Heart left ventricle (tissue), 16 donors: ENCODE results near the gene GTPBP6. TPM values are rescaled to one million over a fixed set of nuclear protein-coding genes. Genes with fewer than 3 reads are reported as not detected.

ENCODE experiments used
- ATAC-seq, 4 donors: fragments of 200-7000 bp; cut with Tn5 transposase; one replicate each; pipeline ENCODE4 v1.9.1; 2020 to 2022; ENCODE audit warnings: moderate library complexity in 4 of 4, mild to moderate bottlenecking in 3 of 4, moderate number of reproducible peaks in 1 of 4
- DNase-seq, 5 donors: peaks; one replicate each; pipeline ENCODE4 v3.0.0-alpha.2; 2020
- H3K27ac ChIP-seq, 12 donors: fragments of 200-600 bp; sonication (generic) in 4 of 12; one replicate each; pipeline versions ENCODE4 v1.5.0 to v1.8.0; 2016 to 2022; ENCODE audit warnings: mild to moderate bottlenecking in 2 of 12
- H3K27me3 ChIP-seq, 9 donors: fragments of 200-600 bp; sonication (generic) in 2 of 9; one replicate each; pipeline versions ENCODE4 v1.5.1 to v1.8.0; 2016 to 2022; ENCODE audit warnings: mild to moderate bottlenecking in 3 of 9
- H3K36me3 ChIP-seq, 9 donors: fragments of 200-600 bp; sonication (generic) in 2 of 9; one replicate each; pipeline versions ENCODE4 v1.5.0 to v1.8.0; 2018 to 2022; ENCODE audit warnings: mild to moderate bottlenecking in 2 of 9
- H3K4me1 ChIP-seq, 12 donors: fragments of 200-600 bp; sonication (generic) in 4 of 12; one replicate each; pipeline versions ENCODE4 v1.5.0 to v1.8.0; 2016 to 2022; ENCODE audit warnings: mild to moderate bottlenecking in 3 of 12
- H3K4me3 ChIP-seq, 12 donors: fragments of 200-600 bp; sonication (generic) in 4 of 12; one replicate each; pipeline versions ENCODE4 v1.5.0 to v1.8.0; 2017 to 2022; ENCODE audit warnings: mild to moderate bottlenecking in 9 of 12, moderate library complexity in 4 of 12
- H3K9me3 ChIP-seq, 12 donors: fragments of 200-600 bp; sonication (generic) in 4 of 12; one replicate each; pipeline versions ENCODE4 v1.5.0 to v1.8.0; 2016 to 2022; ENCODE audit warnings: mild to moderate bottlenecking in 1 of 12
- CTCF ChIP-seq, 12 donors: fragments of 200-600 bp; sonication (generic) in 4 of 12; IDR thresholded peaks; one replicate each; pipeline versions ENCODE4 v1.5.0 to v1.8.0; 2018 to 2022; ENCODE audit warnings: antibody characterized with exemption in 12 of 12, mild to moderate bottlenecking in 5 of 12
- POLR2A ChIP-seq, 2 donors: fragments of 450-650 bp; IDR thresholded peaks; one replicate each; pipeline ENCODE4 v1.6.1; 2017; ENCODE audit warnings: antibody characterized with exemption in 2 of 2, mild to moderate bottlenecking in 2 of 2, moderate library complexity in 2 of 2
- WGBS, 4 donors: extraction: QIAGEN DNeasy Blood & Tissue Kit in 2 of 4; methylation state at CpG; one replicate each; pipeline versions ENCODE4 v1.1.5 to v1.1.7; 2013 to 2018; 5-methylcytosine and 5-hydroxymethylcytosine counted together
- intact Hi-C, 10 donors: fragments of 100-400 bp; cut with DNase I; formaldehyde crosslinking; loops; one replicate each; pipeline versions ENCODE4 v1.11.1 to v1.14.2; 2022
- polyA plus RNA-seq, 2 donors: library from polyadenylated mRNA; stranded (reverse); fragments of 200-250 nt; gene quantifications; one replicate each; pipeline ENCODE4 v1.2.3, GENCODE V29; 2013
- total RNA-seq, 9 donors: library from RNA; depleted of rRNA in 2 of 9; stranded (reverse); fragments of >200 nt in 2 of 9; fragmentation: NEBNext Ultra II Directional in 3 of 9; extraction: Animal tissue kit (Norgen Biotek cat#: 25700) in 3 of 9; gene quantifications; one replicate each; pipeline versions ENCODE4 v1.1.0 to v1.2.4, GENCODE V29; 2016 to 2023
- donor health status: ischemic (EF 13 %, LVEDD 7.1; RV severe dilation, severe dysfunction).
- donor health status: healthy with polysubstance abuse.
- donor health status: DM: no; HTN: yes; CAD: no.
- donor health status: DM: no; HTN: no; CAD: no.
- donor health status: ischemic (EF 25% LVEDD 6.9; RV normal size, moderate dysfunction).
- donor health status: ischemic (EF 25% LVEDD 5.7; RV mildly dilated, moderate dysfunction).
- donor health status: healthy.
- donor health status: DM: yes; HTN: yes; CAD: no.
- donor health status: ischemic (EF 35%, LVEDD 5.7; RV mildly dilated, moderate dysfunction).
- donor health status: nonischemic (EF 11% LVEDD 7.7; RV severe dilation, severe dysfunction).
- donor health status: DM: yes; HTN: yes; CAD: no.
- donor health status: PGD.
- donor health status: ischemic (EF 29% LVEDD 5.4; RV normal size, mild dysfunction).
- donor health status: nonischemic (EF 23%, LVEDD 6.1; RV moderate dilation, normal function).

GTPBP6 gene
- total and polyA plus RNA-seq, 11 donors = 31.3 to 102 (median 49.9) TPM

GRCh38 chrX:311156-312129 lies 7.2 kb downstream of the GTPBP6 start:
- H3K36me3 ChIP-seq = peaks cover 0 to 79% (median 77%) of the 10 kb centered on the region in 9 donors
- H3K4me3 ChIP-seq = no peak overlapping the region
- ATAC-seq = peak in 1 of 4 donors; percentile 5
- H3K9me3 ChIP-seq = no peaks in the 10 kb centered on the region
- WGBS, 4 donors = 94 to 98% (median 96%) methylated on average over 40 to 69 of the region's 69 CpGs
- TF ChIP-seq POLR2A (IDR thresholded peaks at IDR 0.05) = no peak
- TF ChIP-seq CTCF (IDR thresholded peaks at IDR 0.05) = no peak
- intact Hi-C loops = no loop called here
- peaks cover 0 to 3% (median 0%) of the 10 kb centered on the region in 12 donors for H3K4me1 ChIP-seq
- DNase-seq = peak in 4 of 5 donors; percentile 15 to 56 (median 19)
- H3K27ac ChIP-seq = no peak overlapping the region
- no peaks in the 10 kb centered on the region for H3K27me3 ChIP-seq

- no peaks in the 10 kb centered on the region for H3K4me1 ChIP-seq
- H3K9me3 ChIP-seq = peaks cover 0 to 3% (median 0%) of the 10 kb centered on the region in 12 donors
- ATAC-seq = no peak
- TF ChIP-seq CTCF (IDR thresholded peaks at IDR 0.05) (no peak), POLR2A (IDR thresholded peaks at IDR 0.05) (no peak)
- H3K4me3 ChIP-seq = no peak overlapping the region
- H3K36me3 ChIP-seq = peaks cover 0 to 87% (median 82%) of the 10 kb centered on the region in 9 donors
- intact Hi-C loops = no loop called here
- no peak overlapping the region for H3K27ac ChIP-seq
- WGBS, 4 donors = 91 to 98% (median 94%) methylated on average over 16 to 25 of the region's 25 CpGs
- H3K27me3 ChIP-seq = no peaks in the 10 kb centered on the region
- peak in 4 of 5 donors; percentile 8 to 27 (median 16) for DNase-seq
These were observed 7.9 kb downstream of the GTPBP6 start for GRCh38 chrX:310621-311155.

GRCh38 chrX:308821-309520 lies 9.6 kb downstream of the GTPBP6 start:
- no peak for ATAC-seq
- H3K4me3 ChIP-seq = no peak overlapping the region
- intact Hi-C loops = no loop called here
- peak in 3 of 5 donors; percentile 6 to 22 (median 9) for DNase-seq
- 95 to 97% (median 96%) methylated on average over 30 of the region's 30 CpGs for WGBS, 4 donors
- no peak for TF ChIP-seq POLR2A (IDR thresholded peaks at IDR 0.05)
- TF ChIP-seq CTCF (IDR thresholded peaks at IDR 0.05) = no peak
- H3K4me1 ChIP-seq = no peaks in the 10 kb centered on the region
- H3K9me3 ChIP-seq = peaks cover 0 to 6% (median 0%) of the 10 kb centered on the region in 12 donors
- peaks cover 0 to 93% (median 82%) of the 10 kb centered on the region in 9 donors for H3K36me3 ChIP-seq
- H3K27me3 ChIP-seq = no peaks in the 10 kb centered on the region
- H3K27ac ChIP-seq = no peak overlapping the region
